ENCODE results near the gene CCSER1. TPM values are rescaled to one million over a fixed set of nuclear protein-coding genes. Genes with fewer than 3 reads are reported as not detected.

CCSER1 gene
- total RNA-seq, 1 experiment from 2014 or later, result 5.9 TPM

GRCh38 chr4:90875791-90876190 is 748.6 kb downstream of the CCSER1 start:
- ChIA-PET POLR2A (ENCODE audit: unreplicated experiment) (no interaction called here), CTCF (no interaction called here)
- intact Hi-C loops (cut with micrococcal nuclease; ENCODE audit: unreplicated experiment), result no loop called here
- H3K9me2 ChIP-seq (ENCODE audit: insufficient read depth), result no peaks in the 10 kb centered on the region
- no TSS peak for BruUV-seq (replicated peaks)
- no peaks in the 10 kb centered on the region for H3K79me2 ChIP-seq (ENCODE audit: low read depth)
- H3K4me3 ChIP-seq, result no peak overlapping the region
- DNase-seq, result no peak
- H2AFZ ChIP-seq, result no peak overlapping the region
- H3K4me1 ChIP-seq (replicated peaks; ENCODE audit: insufficient read depth), result no peaks in the 10 kb centered on the region
- H3K9me3 ChIP-seq (ENCODE audit: insufficient read depth, low read depth), result no peaks in the 10 kb centered on the region
- H3K36me3 ChIP-seq (ENCODE audit: low read depth), result no peaks in the 10 kb centered on the region
- H3F3A ChIP-seq (ENCODE audit: insufficient read depth, low read depth), result no peaks in the 10 kb centered on the region
- H4K20me1 ChIP-seq (ENCODE audit: insufficient read depth), result no peaks in the 10 kb centered on the region
- TF ChIP-seq EZH2 (IDR thresholded peaks at IDR 0.05; ENCODE audit: low read depth) (no peak), CTCF (conservative IDR thresholded peaks at IDR 0.05) (no peak)
- no peak overlapping the region for H3K4me2 ChIP-seq
- no peaks in the 10 kb centered on the region for H3K27me3 ChIP-seq (ENCODE audit: insufficient read depth, low read depth)
- no peak overlapping the region for H3K27ac ChIP-seq

GRCh38 chr4:90876296-90876695 is 749.1 kb downstream of the CCSER1 start:
- Histone ChIP-seq H2AFZ (no peak overlapping the region), H3K4me3 (no peak overlapping the region), H3K79me2 (ENCODE audit: low read depth) (no peaks in the 10 kb centered on the region), H3K4me2 (no peak overlapping the region), H3F3A (ENCODE audit: insufficient read depth, low read depth) (no peaks in the 10 kb centered on the region), H3K27me3 (ENCODE audit: insufficient read depth, low read depth) (no peaks in the 10 kb centered on the region), H3K9me3 (ENCODE audit: insufficient read depth, low read depth) (no peaks in the 10 kb centered on the region), H3K36me3 (ENCODE audit: low read depth) (no peaks in the 10 kb centered on the region), H3K27ac (no peak overlapping the region), H4K20me1 (ENCODE audit: insufficient read depth) (no peaks in the 10 kb centered on the region), H3K9me2 (ENCODE audit: insufficient read depth) (no peaks in the 10 kb centered on the region), H3K4me1 (replicated peaks; ENCODE audit: insufficient read depth) (no peaks in the 10 kb centered on the region)
- DNase-seq, result no peak
- intact Hi-C loops (cut with micrococcal nuclease; ENCODE audit: unreplicated experiment), result no loop called here
- ChIA-PET CTCF (no interaction called here), POLR2A (ENCODE audit: unreplicated experiment) (no interaction called here)
- TF ChIP-seq CTCF (conservative IDR thresholded peaks at IDR 0.05), result no peak
- no peak for TF ChIP-seq EZH2 (IDR thresholded peaks at IDR 0.05; ENCODE audit: low read depth)
- no TSS peak for BruUV-seq (replicated peaks)

- CTCF ChIA-PET, result no interaction called here
- no peak for DNase-seq
- no TSS peak for BruUV-seq (replicated peaks)
- Histone ChIP-seq H3K36me3 (ENCODE audit: low read depth) (no peaks in the 10 kb centered on the region), H3K79me2 (ENCODE audit: low read depth) (no peaks in the 10 kb centered on the region), H3K9me2 (ENCODE audit: insufficient read depth) (no peaks in the 10 kb centered on the region), H3F3A (ENCODE audit: insufficient read depth, low read depth) (no peaks in the 10 kb centered on the region), H3K4me1 (replicated peaks; ENCODE audit: insufficient read depth) (no peaks in the 10 kb centered on the region), H3K4me2 (no peak overlapping the region), H2AFZ (no peak overlapping the region), H3K4me3 (no peak overlapping the region), H4K20me1 (ENCODE audit: insufficient read depth) (no peaks in the 10 kb centered on the region), H3K9me3 (ENCODE audit: insufficient read depth, low read depth) (no peaks in the 10 kb centered on the region), H3K27me3 (ENCODE audit: insufficient read depth, low read depth) (no peaks in the 10 kb centered on the region), H3K27ac (no peak overlapping the region)
- POLR2A ChIA-PET (ENCODE audit: unreplicated experiment), result no interaction called here
- intact Hi-C loops (cut with micrococcal nuclease; ENCODE audit: unreplicated experiment), result no loop called here
- no peak for TF ChIP-seq CTCF (conservative IDR thresholded peaks at IDR 0.05)
- no peak for TF ChIP-seq EZH2 (IDR thresholded peaks at IDR 0.05; ENCODE audit: low read depth)
Observed at GRCh38 chr4:90883519-90883918, 756.3 kb downstream of the CCSER1 start.

Data from PC-9 (cell line).